Glomerular visceral epithelial cell (primary cell): ENCODE results near the gene KCNJ4.
"Not testable (repeated sequence)": the region's sequence is repeated elsewhere in the genome, so short reads cannot be mapped to it uniquely, and the experiment has no call there.

ENCODE experiments used
- DNase-seq: peaks from one replicate; pipeline ENCODE4 v3.0.0-alpha.2; 2016; ENCODE audit errors: extremely low spot score

Gene KCNJ4

DNA sequence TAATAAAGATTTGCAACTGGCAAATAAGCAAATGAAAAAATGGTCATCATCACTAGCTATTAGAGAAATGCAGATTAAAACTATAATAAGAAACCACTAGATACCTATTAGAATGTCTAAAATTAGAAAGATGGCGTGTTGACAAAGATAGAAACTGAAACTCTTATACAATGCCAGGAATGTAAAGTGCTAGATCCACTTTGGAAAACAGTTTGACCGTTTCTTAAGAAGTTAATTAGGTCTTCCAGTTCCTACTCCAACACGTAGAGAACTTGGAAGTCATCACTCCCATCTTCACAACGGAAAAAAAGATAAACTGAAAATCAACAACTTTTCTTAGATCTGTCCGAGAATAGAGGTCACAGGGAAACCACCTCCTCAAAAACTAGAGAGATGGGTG, 68.1 kb downstream of the KCNJ4 start:
- not testable (repeated sequence) for DNase-seq

- DNase-seq = no peak
Measured at GRCh38 chr22:38383417-38383816, 71.6 kb downstream of the KCNJ4 start.

DNA sequence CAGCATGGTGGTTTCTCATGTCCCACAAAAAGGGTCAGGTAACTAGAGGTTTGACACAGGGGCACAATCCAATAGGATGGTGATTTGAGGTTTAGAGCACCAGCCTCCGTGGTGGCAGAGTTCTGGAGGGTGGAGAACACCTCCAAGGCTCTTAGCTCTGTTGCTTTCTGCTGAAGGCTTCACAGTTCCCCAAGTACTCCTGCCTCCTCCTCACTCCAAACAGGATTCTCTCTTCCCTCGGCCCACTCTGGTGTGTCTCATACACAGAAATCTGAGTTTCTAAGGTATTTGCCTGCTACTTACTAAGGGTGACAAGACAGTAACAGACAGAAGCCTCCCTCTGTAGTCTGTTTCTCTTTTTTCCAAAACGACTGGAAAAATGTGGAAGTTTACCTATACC, 73.6 kb downstream of the KCNJ4 start:
- DNase-seq = not testable (repeated sequence)
